Measurements from ENCODE around the gene KRT3. TPM values are rescaled to one million over a fixed set of nuclear protein-coding genes. Genes with fewer than 3 reads are reported as not detected.

Gene KRT3
- total RNA-seq, 1 experiment from 2014 or later, result not detected

- Histone ChIP-seq H3K4me3 (ENCODE audit: low read depth in 2 of 2, low read length in 2 of 2) (no peak overlapping the region), H3K27me3 (ENCODE audit: control insufficient read depth, insufficient read depth, low read length) (peaks cover 9% of the 10 kb centered on the region; the same call in 1 of the 2 replicates), H3K36me3 (ENCODE audit: control insufficient read depth, insufficient read depth, low read length) (no peaks in the 10 kb centered on the region), H3K9me3 (ENCODE audit: control insufficient read depth, insufficient read depth, low read depth, low read length) (no peaks in the 10 kb centered on the region), H3K27ac (ENCODE audit: low read length) (no peak overlapping the region), H3K4me1 (ENCODE audit: control insufficient read depth, insufficient read depth, low read length) (no peaks in the 10 kb centered on the region)
- no TSS peak for BruUV-seq (replicated peaks)
- ChIA-PET CTCF (no interaction called here), POLR2A (no interaction called here)
- TF ChIP-seq REST (IDR thresholded peaks at IDR 0.05; ENCODE audit: insufficient read depth in 1 of 2, low read depth in 2 of 2, low read length in 1 of 2) (no peak), POLR2AphosphoS5 (IDR thresholded peaks at IDR 0.05; ENCODE audit: low read depth, low read length) (no peak), TCF7L2 (IDR thresholded peaks at IDR 0.05; ENCODE audit: low read depth, low read length) (no peak), CTCF (IDR thresholded peaks at IDR 0.05) (no peak), SIN3A (IDR thresholded peaks at IDR 0.05; ENCODE audit: borderline replicate concordance, insufficient read depth, low read depth, low read length) (no peak)
- intact Hi-C loops (cut with micrococcal nuclease; ENCODE audit: unreplicated experiment), result no loop called here
- ATAC-seq (no peak), DNase-seq (ENCODE audit: low read depth, low spot score) (no peak)
- in situ Hi-C loops (cut with HindIII; ENCODE audit: low pct_unique_long_range_greater_than_20kb, low sequenced_read_pairs), result no loop called here
Observed at GRCh38 chr12:52742196-52742580, 53.7 kb downstream of the KRT3 start.

- peaks cover 6% of the 10 kb centered on the region; the same call in 1 of the 2 replicates for H3K27me3 ChIP-seq (ENCODE audit: control insufficient read depth, insufficient read depth, low read length)
- ChIA-PET CTCF (no interaction called here), POLR2A (no interaction called here)
- intact Hi-C loops (cut with micrococcal nuclease; ENCODE audit: unreplicated experiment) (no loop called here), in situ Hi-C loops (cut with HindIII; ENCODE audit: low pct_unique_long_range_greater_than_20kb, low sequenced_read_pairs) (no loop called here)
- ATAC-seq (peak; percentile 47; the same call in 1 of the 2 replicates), DNase-seq (ENCODE audit: low read depth, low spot score) (no peak)
- no peak overlapping the region for H3K27ac ChIP-seq (ENCODE audit: low read length)
- H3K4me1 ChIP-seq (ENCODE audit: control insufficient read depth, insufficient read depth, low read length), result no peaks in the 10 kb centered on the region
- TF ChIP-seq CTCF (IDR thresholded peaks at IDR 0.05) (no peak), REST (IDR thresholded peaks at IDR 0.05; ENCODE audit: insufficient read depth in 1 of 2, low read depth in 2 of 2, low read length in 1 of 2) (peak; percentile 97 to 98), TCF7L2 (IDR thresholded peaks at IDR 0.05; ENCODE audit: low read depth, low read length) (no peak), POLR2AphosphoS5 (IDR thresholded peaks at IDR 0.05; ENCODE audit: low read depth, low read length) (no peak), SIN3A (IDR thresholded peaks at IDR 0.05; ENCODE audit: borderline replicate concordance, insufficient read depth, low read depth, low read length) (no peak)
- H3K36me3 ChIP-seq (ENCODE audit: control insufficient read depth, insufficient read depth, low read length), result no peaks in the 10 kb centered on the region
- H3K4me3 ChIP-seq (ENCODE audit: low read depth in 2 of 2, low read length in 2 of 2), result no peak overlapping the region
- BruUV-seq (replicated peaks), result no TSS peak
- no peaks in the 10 kb centered on the region for H3K9me3 ChIP-seq (ENCODE audit: control insufficient read depth, insufficient read depth, low read depth, low read length)
Observed at GRCh38 chr12:52741375-52742195, 54.3 kb downstream of the KRT3 start.

All from Panc1 (cell line).